ENCODE measurements around the gene COL9A3. TPM values are rescaled to one million over a fixed set of nuclear protein-coding genes. Genes with fewer than 3 reads are reported as not detected.

Gene COL9A3
- total RNA-seq, 1 experiment from 2014 or later, result 150 TPM

DNA sequence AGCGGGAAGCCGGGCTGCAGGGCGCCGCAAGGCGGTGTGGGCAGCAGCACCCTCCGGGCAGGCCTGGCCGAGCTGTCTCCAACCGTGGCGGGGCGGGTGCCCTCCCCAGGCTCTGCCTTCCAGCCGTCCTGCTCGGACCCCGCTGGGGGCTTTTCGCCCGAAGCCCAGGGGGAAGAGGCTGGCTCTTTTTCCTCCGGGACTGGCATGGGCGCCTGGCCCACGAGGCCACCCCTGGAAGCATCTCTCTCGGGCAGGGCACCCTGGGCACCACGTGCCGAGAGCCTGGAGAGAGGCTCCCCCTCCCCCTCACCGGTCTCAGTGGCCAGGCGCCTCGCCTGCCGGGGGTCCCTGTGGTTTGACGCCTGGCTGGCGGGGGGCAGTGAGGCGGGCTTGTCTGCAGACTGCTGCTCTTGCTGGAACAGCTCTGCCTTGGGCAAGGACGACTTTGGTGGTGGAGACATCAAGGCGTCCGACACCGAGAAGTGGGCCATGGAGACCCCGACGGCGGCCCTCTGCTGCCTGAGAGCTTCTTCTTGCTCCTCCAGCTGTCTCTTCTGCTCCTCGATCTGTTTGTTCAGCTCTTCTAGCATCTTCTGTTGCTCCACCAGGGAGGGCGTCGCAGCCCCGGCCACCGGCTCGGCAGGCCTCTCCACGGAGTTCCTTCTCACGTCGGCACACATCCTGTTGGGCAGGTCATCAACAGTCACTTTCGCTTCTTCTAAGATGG lies 64.2 kb downstream of the COL9A3 start:
- H3K23ac ChIP-seq (ENCODE audit: insufficient read length, low read depth, low read length), result no peak overlapping the region
- H3K14ac ChIP-seq (ENCODE audit: insufficient read depth, low read length), result no peak overlapping the region; the same call in 1 of the 2 replicates

More for the DNA sequence above, 64.2 kb downstream of the COL9A3 start:
- no peak overlapping the region for H3K9ac ChIP-seq (ENCODE audit: extremely low read depth, insufficient read length, low read length)
- no peak overlapping the region for H3K56ac ChIP-seq (ENCODE audit: insufficient read length, low read depth, low read length)
- H3K4me1 ChIP-seq (ENCODE audit: insufficient read depth, low read length), result no peaks in the 10 kb centered on the region; the same call in 1 of the 2 replicates
- Mint-ChIP-seq H3K36me3 (ENCODE audit: insufficient read depth in 1 of 3, low read depth in 3 of 3) (peaks cover 0 to 40% (median 11%) of the 10 kb centered on the region in 3 experiments; a peak in 5 of 7 replicates), H3K4me1 (peaks cover 22 to 35% of the 10 kb centered on the region in 2 experiments), H3K27me3 (ENCODE audit: low read depth) (no peaks in the 10 kb centered on the region; the same call in 1 of the 2 replicates), H3K27ac (peak overlapping the region in 2 of 3 experiments; percentile 93 to 97; a peak in 5 of 7 replicates), H3K4me3 (no peak overlapping the region), H3K9me3 (no peaks in the 10 kb centered on the region)
- H3K4ac ChIP-seq (ENCODE audit: low read depth, low read length), result no peak overlapping the region
- no peak overlapping the region for H2BK12ac ChIP-seq (ENCODE audit: insufficient read length, low read depth, low read length)
- no peak overlapping the region for H3K4me2 ChIP-seq (ENCODE audit: insufficient read depth, insufficient read length, low read length)
- H4K20me1 ChIP-seq (ENCODE audit: control insufficient read depth, insufficient read depth, insufficient read length), result no peaks in the 10 kb centered on the region
- no peak overlapping the region for H4K5ac ChIP-seq (ENCODE audit: insufficient read length, low read depth, low read length)
- no peak overlapping the region for H2BK20ac ChIP-seq (ENCODE audit: low read depth, low read length, poor library complexity, severe bottlenecking)
- no peaks in the 10 kb centered on the region for H3K23me2 ChIP-seq (ENCODE audit: insufficient read length, low read depth, low read length, poor library complexity, severe bottlenecking)
- H2AFZ ChIP-seq (ENCODE audit: low read length), result no peak overlapping the region
- no peaks in the 10 kb centered on the region for H3K27me3 ChIP-seq (ENCODE audit: insufficient read depth, low read length)
- H3T11ph ChIP-seq (ENCODE audit: low read length), result no peak overlapping the region
- no peaks in the 10 kb centered on the region for H3K79me1 ChIP-seq (ENCODE audit: insufficient read depth, low read depth, low read length, poor library complexity, severe bottlenecking)
- WGBS (ENCODE audit: extremely low coverage, insufficient read length, low lambda C conversion rate), result no CpG with 5 or more reads among the region's 45 CpGs
- H3K18ac ChIP-seq (ENCODE audit: insufficient read length, low read depth, low read length), result no peak overlapping the region
- no peak overlapping the region for H2BK5ac ChIP-seq (ENCODE audit: insufficient read length, low read length)
- no peak overlapping the region for H2AK5ac ChIP-seq (ENCODE audit: insufficient read length, low read length)
- no peak overlapping the region for H4K8ac ChIP-seq (replicated peaks; ENCODE audit: insufficient read length, low read depth, low read length)
- H2BK120ac ChIP-seq (ENCODE audit: low read depth, low read length, poor library complexity, severe bottlenecking), result no peak overlapping the region
- H2BK15ac ChIP-seq (ENCODE audit: low read depth, low read length), result no peak overlapping the region
- H3K9me3 ChIP-seq (ENCODE audit: control insufficient read depth, low read depth, low read length), result no peaks in the 10 kb centered on the region
- no peak for DNase-seq
- no peak overlapping the region for H4K91ac ChIP-seq (ENCODE audit: insufficient read length, low read depth, low read length)
- no peak overlapping the region for H3K27ac ChIP-seq (ENCODE audit: insufficient read length, low read depth, low read length)
- TF ChIP-seq, protein P1, sequence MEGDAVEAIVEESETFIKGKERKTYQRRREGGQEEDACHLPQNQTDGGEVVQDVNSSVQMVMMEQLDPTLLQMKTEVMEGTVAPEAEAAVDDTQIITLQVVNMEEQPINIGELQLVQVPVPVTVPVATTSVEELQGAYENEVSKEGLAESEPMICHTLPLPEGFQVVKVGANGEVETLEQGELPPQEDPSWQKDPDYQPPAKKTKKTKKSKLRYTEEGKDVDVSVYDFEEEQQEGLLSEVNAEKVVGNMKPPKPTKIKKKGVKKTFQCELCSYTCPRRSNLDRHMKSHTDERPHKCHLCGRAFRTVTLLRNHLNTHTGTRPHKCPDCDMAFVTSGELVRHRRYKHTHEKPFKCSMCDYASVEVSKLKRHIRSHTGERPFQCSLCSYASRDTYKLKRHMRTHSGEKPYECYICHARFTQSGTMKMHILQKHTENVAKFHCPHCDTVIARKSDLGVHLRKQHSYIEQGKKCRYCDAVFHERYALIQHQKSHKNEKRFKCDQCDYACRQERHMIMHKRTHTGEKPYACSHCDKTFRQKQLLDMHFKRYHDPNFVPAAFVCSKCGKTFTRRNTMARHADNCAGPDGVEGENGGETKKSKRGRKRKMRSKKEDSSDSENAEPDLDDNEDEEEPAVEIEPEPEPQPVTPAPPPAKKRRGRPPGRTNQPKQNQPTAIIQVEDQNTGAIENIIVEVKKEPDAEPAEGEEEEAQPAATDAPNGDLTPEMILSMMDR (conservative IDR thresholded peaks at IDR 0.05), result no peak
- H3K79me2 ChIP-seq (ENCODE audit: insufficient read depth, low read length), result no peaks in the 10 kb centered on the region

Data from H9 (cell line).